NCI-H69 (cell line): ENCODE data around the gene RNASE1.

ENCODE experiments used
- DNase-seq: peaks from one replicate; lab custom pipeline; 2025; lab: John Stamatoyannopoulos, UW

The RNASE1 gene

GRCh38 chr14:20807304-20808161 is 4.9 kb upstream of the RNASE1 start:
- no peak for DNase-seq

GRCh38 chr14:20805485-20805884 is 2.8 kb upstream of the RNASE1 start:
- no peak for DNase-seq

- DNase-seq: no peak
These were observed 579 bp upstream of the RNASE1 start for GRCh38 chr14:20803223-20803622.

- no peak for DNase-seq
These were observed 918 bp downstream of the RNASE1 start for GRCh38 chr14:20801726-20802125.

- no peak for DNase-seq
These were observed 2.6 kb downstream of the RNASE1 start for GRCh38 chr14:20799892-20800544.

GRCh38 chr14:20799456-20799891 is 3.2 kb downstream of the RNASE1 start:
- DNase-seq: no peak

- no peak for DNase-seq
These were observed 3.7 kb downstream of the RNASE1 start for GRCh38 chr14:20798932-20799331.

- no peak for DNase-seq
These were observed 4.3 kb downstream of the RNASE1 start for GRCh38 chr14:20798318-20798717.

- DNase-seq: no peak
These were observed 5.5 kb downstream of the RNASE1 start for GRCh38 chr14:20797164-20797563.

- DNase-seq: no peak
These were observed 7.8 kb downstream of the RNASE1 start for GRCh38 chr14:20794644-20795369.

GRCh38 chr14:20792556-20792955 is 10.1 kb downstream of the RNASE1 start:
- DNase-seq: no peak

GRCh38 chr14:20791597-20791996 is 11.0 kb downstream of the RNASE1 start:
- DNase-seq: no peak

GRCh38 chr14:20791187-20791586 is 11.5 kb downstream of the RNASE1 start:
- DNase-seq: no peak

- no peak for DNase-seq
These were observed 12.1 kb downstream of the RNASE1 start for GRCh38 chr14:20790464-20791116.

GRCh38 chr14:20789230-20789813 is 13.3 kb downstream of the RNASE1 start:
- DNase-seq: no peak

- DNase-seq: no peak
These were observed 15.6 kb downstream of the RNASE1 start for GRCh38 chr14:20787025-20787424.

- DNase-seq: no peak
These were observed 20.3 kb downstream of the RNASE1 start for GRCh38 chr14:20782280-20782890.

- DNase-seq: no peak
These were observed 20.8 kb downstream of the RNASE1 start for GRCh38 chr14:20781803-20782202.

- DNase-seq: no peak
These were observed 26.7 kb downstream of the RNASE1 start for GRCh38 chr14:20775901-20776300.

- DNase-seq: no peak
These were observed 27.6 kb downstream of the RNASE1 start for GRCh38 chr14:20775043-20775442.

- DNase-seq: no peak
These were observed 28.3 kb downstream of the RNASE1 start for GRCh38 chr14:20774258-20774824.
